Body of pancreas (tissue), 4 donors: ENCODE results near the gene KRT78.

ENCODE experiments used
- CTCF ChIP-seq, 7 experiments: fragments of 450-650 bp in 4 of 7; fragments of 200-600 bp in 3 of 7; sonication (generic) in 3 of 7; IDR thresholded peaks; one replicate each; pipeline ENCODE4 v1.5.1; 2016 to 2019; ENCODE audit warnings: antibody characterized with exemption in 7 of 7
- POLR2A ChIP-seq, 3 donors: fragments of 450-650 bp; IDR thresholded peaks; one replicate each; pipeline ENCODE4 v1.6.1; 2016; ENCODE audit warnings: antibody characterized with exemption in 3 of 3, mild to moderate bottlenecking in 2 of 3

- no peak for TF ChIP-seq CTCF (IDR thresholded peaks at IDR 0.05)
- no peak for TF ChIP-seq POLR2A (IDR thresholded peaks at IDR 0.05)
These were observed 31.0 kb downstream of the KRT78 start for GRCh38 chr12:52817699-52818238.
